ENCODE data around the gene LYSET. TPM values are rescaled to one million over a fixed set of nuclear protein-coding genes. Genes with fewer than 3 reads are reported as not detected.

Gene LYSET
- total and polyA plus RNA-seq, 2 of the 4 experiments (the other 2 are of a cell fraction) = 6.3 to 10.2 TPM

DNA sequence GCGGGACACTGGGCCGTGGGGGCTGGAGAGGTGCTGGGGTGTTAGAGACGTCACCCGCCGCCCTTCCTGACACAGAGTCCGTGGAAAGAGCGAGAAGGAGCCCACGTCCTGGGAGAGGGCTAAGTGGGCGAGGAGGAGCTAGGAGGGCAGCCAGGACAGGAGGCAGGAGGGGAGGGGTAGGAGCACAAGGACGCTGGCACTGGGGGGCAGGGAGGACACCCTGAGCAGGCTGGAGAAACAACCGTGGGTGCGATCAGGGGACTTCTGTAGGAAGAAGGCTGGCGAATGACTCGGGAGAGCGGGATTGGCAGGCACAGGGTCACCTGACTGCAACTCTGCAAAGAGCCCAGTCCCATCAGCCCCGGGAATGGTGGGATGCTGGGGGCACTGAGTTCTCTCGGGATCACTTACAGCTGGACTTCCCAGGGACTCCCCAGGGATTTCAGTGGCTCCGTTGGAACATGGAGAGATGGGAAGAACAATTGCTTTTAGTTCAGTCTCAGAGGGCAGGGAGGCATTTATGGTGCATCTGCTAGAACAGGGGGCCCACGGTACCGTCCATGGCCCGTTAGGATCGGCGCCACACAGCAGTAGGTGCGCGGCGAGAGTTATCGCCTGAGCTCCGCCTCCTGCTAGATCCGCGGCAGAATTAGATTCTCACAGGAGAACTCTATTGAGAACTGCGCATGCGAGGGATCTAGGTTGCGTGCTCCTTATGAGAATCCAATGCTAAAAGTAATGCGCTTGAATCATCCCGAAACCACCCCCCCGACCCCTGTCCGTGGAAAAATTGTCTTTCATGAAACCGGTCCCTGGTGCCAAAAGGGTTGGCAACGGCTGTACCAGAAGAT lies 46.2 kb downstream of the LYSET start:
- ATAC-seq (ENCODE audit: low read depth) (peak; percentile 84), DNase-seq (peak; percentile 59)
- CTCF ChIA-PET = interaction anchor here (1.1 to 1.5 kb wide), 2 partner anchors 24 to 27 kb away, joined by 3 read pairs; partner anchors contain the start of genes GON7 and UBR7
- Histone ChIP-seq H3K4ac (ENCODE audit: low read depth, low read length) (peak overlapping the region; percentile 91), H4K91ac (ENCODE audit: insufficient read depth, low read depth, low read length) (peak overlapping the region; percentile 59; the same call in 1 of the 2 replicates), H3K23ac (ENCODE audit: low read depth, low read length) (0 out of 2 replicates have a peak overlapping the region, but pooled peaks have one; percentile 59), H3K56ac (ENCODE audit: extremely low read depth, insufficient read depth, low read length) (no peak overlapping the region), H3K9ac (ENCODE audit: low read depth, low read length) (peak overlapping the region; percentile 65), H2AFZ (replicated peaks; ENCODE audit: low read length, poor library complexity) (peak overlapping the region; percentile 97), H3K9me1 (ENCODE audit: insufficient read depth, low read length) (peaks cover 13% of the 10 kb centered on the region; the same call in 1 of the 2 replicates), H2AK9ac (replicated peaks; ENCODE audit: low read depth, low read length, poor library complexity) (peak overlapping the region; percentile 35), H2BK5ac (ENCODE audit: low read depth, low read length, poor library complexity, severe bottlenecking) (peak overlapping the region; percentile 27), H3K18ac (ENCODE audit: low read depth, low read length) (no peak overlapping the region; the same call in 1 of the 2 replicates), H4K5ac (ENCODE audit: low read depth, low read length) (peak overlapping the region; percentile 88), H3K4me3 (ENCODE audit: insufficient read depth, low read depth, low read length) (peak overlapping the region; percentile 65), H4K20me1 (ENCODE audit: insufficient read depth, low read length) (no peaks in the 10 kb centered on the region), H2BK20ac (ENCODE audit: low read depth, low read length) (no peak overlapping the region; the same call in 1 of the 2 replicates), H3K27me3 (ENCODE audit: control insufficient read depth, insufficient read depth, low read length) (no peaks in the 10 kb centered on the region), H2AK5ac (ENCODE audit: low read depth, low read length) (no peak overlapping the region; the same call in 1 of the 2 replicates), H3K36me3 (ENCODE audit: control insufficient read depth, insufficient read depth, low read length) (peaks cover 9% of the 10 kb centered on the region), H2BK15ac (ENCODE audit: low read depth, low read length) (no peak overlapping the region), H4K8ac (ENCODE audit: low read depth in 2 of 2, low read length in 2 of 2) (peak overlapping the region; percentile 46 to 83), H3K79me1 (ENCODE audit: low read depth in 1 of 2, low read length in 2 of 2) (no peaks in the 10 kb centered on the region), H2BK120ac (ENCODE audit: low read depth, low read length) (no peak overlapping the region; the same call in none of the 2 replicates), H3K14ac (replicated peaks; ENCODE audit: low read depth, low read length) (peak overlapping the region; percentile 82; the same call in 1 of the 2 replicates), H3K27ac (ENCODE audit: insufficient read depth, low read length) (peak overlapping the region; percentile 40; the same call in 1 of the 2 replicates), H3K9me3 (ENCODE audit: control insufficient read depth, insufficient read depth, low read length) (no peaks in the 10 kb centered on the region), H3K4me1 (ENCODE audit: control insufficient read depth, insufficient read depth, low read length) (peaks cover 2% of the 10 kb centered on the region; the same call in 1 of the 2 replicates), H3K4me2 (ENCODE audit: low read depth, low read length) (peak overlapping the region; percentile 94)
- WGBS, 2 experiments (ENCODE audit: extremely low coverage in 2 of 2, insufficient read length in 1 of 2) = 35% methylated on average over 21 of the region's 39 CpGs; no CpG with 5 or more reads in 1 of the 2 experiments
- POLR2A ChIA-PET (ENCODE audit: unreplicated experiment) = interaction anchor here (0.6 kb wide), 1 partner anchor 32 kb away, joined by 3 read pairs; no protein-coding TSS in a partner anchor
- in situ Hi-C loops (cut with MboI; ENCODE audit: low sequenced_read_pairs) (no loop called here), intact Hi-C loops (cut with micrococcal nuclease) (no loop called here), dilution Hi-C loops (cut with HindIII; ENCODE audit: low sequenced_read_pairs, unreplicated experiment) (no loop called here)
- TF ChIP-seq, protein P1, sequence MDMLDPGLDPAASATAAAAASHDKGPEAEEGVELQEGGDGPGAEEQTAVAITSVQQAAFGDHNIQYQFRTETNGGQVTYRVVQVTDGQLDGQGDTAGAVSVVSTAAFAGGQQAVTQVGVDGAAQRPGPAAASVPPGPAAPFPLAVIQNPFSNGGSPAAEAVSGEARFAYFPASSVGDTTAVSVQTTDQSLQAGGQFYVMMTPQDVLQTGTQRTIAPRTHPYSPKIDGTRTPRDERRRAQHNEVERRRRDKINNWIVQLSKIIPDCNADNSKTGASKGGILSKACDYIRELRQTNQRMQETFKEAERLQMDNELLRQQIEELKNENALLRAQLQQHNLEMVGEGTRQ (IDR thresholded peaks at IDR 0.05; ENCODE audit: low read depth, low read length) = peak; percentile 82
- no peak for TF ChIP-seq CHD1 (IDR thresholded peaks at IDR 0.05; ENCODE audit: low read depth, low read length)
- peak; percentile 14; the same call in 1 of the 2 replicates for TF ChIP-seq FOS (IDR thresholded peaks at IDR 0.05; ENCODE audit: low read depth, low read length)
- BruUV-seq (replicated peaks) = no TSS peak

All from IMR-90 (cell line).